NCI-H446 treated with DMSO at 0.1 percent for 48 hours (cell line): ENCODE measurements around the gene ATE1.
"Not testable (repeated sequence)": the region's sequence is repeated elsewhere in the genome, so short reads cannot be mapped to it uniquely, and the experiment has no call there.

Experiments
- DNase-seq: peaks from one replicate; lab custom pipeline; 2025; lab: John Stamatoyannopoulos, UW

The ATE1 gene

DNA sequence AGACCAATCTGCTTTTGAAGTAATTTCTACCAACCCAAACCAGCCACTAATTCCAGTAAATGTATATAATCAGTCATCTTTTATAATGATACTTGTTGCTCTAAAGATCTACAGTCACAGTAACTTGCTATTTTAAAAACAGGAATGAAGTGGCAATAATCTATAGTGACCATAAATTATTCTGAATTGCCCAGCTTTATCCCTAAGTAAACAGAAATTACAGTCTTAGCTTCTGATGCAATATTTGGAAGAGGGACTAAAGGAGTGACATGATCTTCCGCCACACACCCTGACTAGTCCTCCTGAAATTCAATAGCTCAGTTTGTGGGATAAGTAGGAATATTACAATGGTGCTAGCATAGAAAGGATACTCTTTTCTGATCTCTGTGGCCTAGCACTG is 96.1 kb downstream of the ATE1 start:
- DNase-seq: no peak

DNA sequence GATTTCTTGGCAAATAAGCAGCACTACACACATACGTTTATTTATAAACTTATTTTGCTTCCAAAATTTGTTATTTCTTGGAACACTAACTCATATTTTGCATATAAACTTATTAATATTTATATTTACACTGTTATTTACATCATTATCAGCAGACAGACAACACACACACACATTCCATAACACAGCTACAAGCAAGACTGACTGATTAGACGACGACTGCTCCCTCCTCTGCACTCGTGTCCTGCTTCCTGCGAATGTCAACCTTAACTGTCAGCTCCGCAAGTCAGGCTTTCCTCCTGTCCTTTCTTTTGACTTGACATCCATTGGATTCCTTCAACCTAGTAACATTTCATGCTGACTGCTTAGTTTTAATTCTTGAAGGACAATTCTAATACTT is 96.6 kb downstream of the ATE1 start:
- no peak for DNase-seq

DNA sequence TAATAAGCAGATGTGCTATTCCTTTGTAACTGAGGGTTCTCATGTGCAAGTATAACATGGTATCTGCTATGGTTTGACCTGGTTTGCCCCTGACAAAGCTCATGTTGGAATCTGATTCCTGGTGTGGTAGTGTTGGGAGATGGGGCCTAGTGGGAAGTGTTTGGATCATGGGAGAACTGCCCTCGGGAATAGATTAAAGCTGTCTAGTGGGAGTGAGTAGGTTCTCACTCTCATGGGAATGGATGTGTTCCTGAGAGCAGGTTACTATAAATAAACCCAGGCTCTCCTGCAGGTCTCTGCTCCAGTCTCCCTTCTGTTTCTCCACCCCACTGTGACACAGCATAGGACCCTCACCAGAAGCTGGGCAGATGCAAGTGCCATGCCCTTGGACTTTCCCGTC is 97.7 kb downstream of the ATE1 start:
- DNase-seq: no peak

- no peak for DNase-seq
These were observed 99.8 kb downstream of the ATE1 start for GRCh38 chr10:121828045-121828444.

GRCh38 chr10:121826773-121827172 is 101.1 kb downstream of the ATE1 start:
- DNase-seq: not testable (repeated sequence)

DNA sequence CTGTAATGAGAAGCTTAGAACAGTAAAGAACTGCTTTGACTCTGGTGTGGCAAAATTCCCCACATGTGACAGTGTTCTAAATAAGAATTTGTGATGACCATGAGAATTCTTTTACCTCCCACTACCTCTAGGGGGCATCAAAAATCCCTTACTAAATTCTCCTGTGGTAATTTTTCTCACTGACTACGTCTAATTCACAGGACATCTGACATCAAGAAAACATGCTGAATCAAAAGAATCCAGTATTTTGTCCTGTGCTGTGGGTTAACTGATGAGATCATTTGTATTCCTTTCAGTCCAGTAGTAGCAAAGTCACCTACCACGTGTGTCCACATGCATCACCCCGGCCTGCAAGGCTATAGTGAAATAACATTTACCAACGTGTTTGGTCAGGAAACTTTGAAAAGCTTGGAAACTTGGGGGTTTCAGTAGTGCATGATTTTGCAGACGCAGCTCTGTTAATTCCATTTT is 103.8 kb downstream of the ATE1 start:
- DNase-seq: no peak

DNA sequence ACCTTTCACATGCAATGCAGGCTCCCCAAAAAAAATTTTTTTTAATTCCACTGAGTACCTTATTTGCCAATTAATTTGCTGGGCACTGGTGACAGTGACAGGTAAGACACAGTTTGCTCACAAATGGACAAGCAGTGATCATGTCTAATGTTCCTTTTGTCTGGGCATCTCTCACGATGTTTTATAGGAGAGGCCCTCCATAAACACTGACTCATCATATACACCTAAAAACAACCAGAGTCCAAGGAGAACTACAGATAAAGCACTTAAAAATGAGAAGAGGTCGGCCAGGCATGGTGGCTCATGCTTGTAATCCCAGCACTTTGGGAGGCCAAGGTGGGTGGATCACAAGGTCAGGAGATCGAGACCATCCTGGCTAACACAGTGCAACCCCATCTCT is 105.1 kb downstream of the ATE1 start:
- DNase-seq: no peak

DNA sequence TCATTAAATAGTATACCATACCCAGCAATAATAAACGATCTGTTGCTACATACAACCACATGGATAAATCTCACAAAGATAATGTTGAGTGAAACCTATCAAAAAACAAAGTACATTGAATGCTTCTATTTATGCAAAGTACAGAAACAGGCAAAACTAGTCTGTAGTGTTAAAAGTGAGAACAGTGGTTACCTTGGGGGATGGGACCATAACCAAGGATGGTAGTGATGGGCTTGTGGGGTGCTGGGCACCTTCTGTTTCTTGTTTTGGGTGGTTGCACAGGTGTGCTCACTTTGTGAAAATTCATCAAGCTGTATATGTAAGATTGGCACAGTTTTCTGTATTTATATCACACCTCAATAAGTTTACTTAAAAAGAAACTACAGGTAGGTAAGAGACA is 105.7 kb downstream of the ATE1 start:
- DNase-seq: no peak

- DNase-seq: no peak
These were observed 108.8 kb downstream of the ATE1 start for GRCh38 chr10:121819049-121819448.

DNA sequence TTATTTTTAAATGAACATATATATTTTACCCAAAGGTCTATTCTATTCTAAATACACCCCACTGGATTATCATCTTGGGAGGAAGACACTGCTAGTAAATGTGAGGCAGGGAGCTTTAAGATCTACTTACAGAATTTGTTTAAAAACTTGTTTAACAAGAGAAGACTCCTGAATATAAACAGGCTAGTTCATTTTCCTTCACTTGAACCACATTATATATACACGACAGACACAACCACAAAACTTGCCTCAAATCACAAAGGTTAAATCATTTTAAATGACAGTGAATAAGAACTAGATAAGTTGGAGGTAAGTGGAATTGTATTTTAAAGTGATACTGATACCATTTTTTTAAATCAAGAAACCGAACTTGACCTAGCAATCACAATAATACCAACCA is 109.2 kb downstream of the ATE1 start:
- DNase-seq: no peak

- no peak for DNase-seq
These were observed 111.6 kb downstream of the ATE1 start for GRCh38 chr10:121816197-121816596.

- DNase-seq: no peak
These were observed 114.0 kb downstream of the ATE1 start for GRCh38 chr10:121813857-121814256.

GRCh38 chr10:121813211-121813815 is 114.5 kb downstream of the ATE1 start:
- no peak for DNase-seq

DNA sequence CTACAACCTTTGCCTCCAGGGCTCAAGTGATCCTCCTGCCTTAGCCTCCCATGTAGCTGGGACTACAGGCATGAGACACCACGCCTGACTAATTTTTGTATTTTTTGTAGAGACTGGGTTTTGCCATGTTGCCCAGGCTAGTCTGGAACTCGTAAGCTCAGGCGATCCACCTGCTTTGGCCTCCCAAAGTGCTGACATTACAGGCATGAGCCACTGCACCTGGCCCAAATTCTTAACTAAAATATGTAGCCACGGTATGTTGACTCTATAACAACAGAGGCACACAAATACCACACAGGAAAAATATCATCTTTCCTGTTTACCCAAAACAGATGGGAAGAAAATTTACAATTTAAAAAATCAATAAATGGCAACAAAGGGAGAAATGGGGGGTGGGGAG is 115.8 kb downstream of the ATE1 start:
- no peak for DNase-seq

DNA sequence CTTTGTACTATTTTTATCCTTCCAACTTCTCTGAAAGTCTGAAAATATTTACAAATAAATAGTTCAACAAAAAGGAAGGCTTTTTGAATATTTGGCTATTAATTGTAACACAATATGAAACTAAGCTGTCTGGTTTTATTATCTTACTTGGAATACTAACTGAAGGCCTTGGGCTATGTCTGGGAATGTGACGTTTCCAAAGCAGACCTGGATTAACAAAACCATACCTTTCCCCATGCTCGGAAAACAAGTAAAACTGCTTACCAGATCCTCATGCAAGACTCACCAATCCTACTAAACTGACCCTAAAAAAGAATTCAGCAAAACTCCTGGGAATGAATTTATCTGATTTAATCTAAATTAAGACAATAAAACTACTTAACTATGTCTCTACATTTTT is 116.4 kb downstream of the ATE1 start:
- no peak for DNase-seq

- no peak for DNase-seq
These were observed 119.0 kb downstream of the ATE1 start for GRCh38 chr10:121808835-121809234.

- DNase-seq: no peak
These were observed 123.4 kb downstream of the ATE1 start for GRCh38 chr10:121804460-121804859.

DNA sequence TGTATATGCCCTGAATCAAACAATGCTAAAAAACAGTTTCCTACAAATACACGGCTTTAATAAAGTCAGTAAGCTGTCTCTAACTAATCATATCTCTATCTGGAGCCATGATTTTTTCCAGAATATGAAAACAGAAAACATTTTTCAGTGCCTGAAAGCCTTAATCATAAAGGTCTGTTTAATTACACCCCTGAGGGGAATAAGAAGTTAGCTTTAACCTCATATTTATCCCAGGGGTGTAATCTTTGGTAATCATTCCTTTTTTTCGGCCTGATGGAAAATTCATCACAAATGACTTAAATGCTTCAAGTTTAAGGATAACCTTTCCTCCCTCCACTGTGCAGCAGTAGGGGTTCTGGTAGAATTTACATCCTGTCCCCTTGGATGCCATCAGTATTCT is 124.2 kb downstream of the ATE1 start:
- DNase-seq: no peak

- DNase-seq: no peak
These were observed 127.0 kb downstream of the ATE1 start for GRCh38 chr10:121800831-121801230.

GRCh38 chr10:121800146-121800545 is 127.7 kb downstream of the ATE1 start:
- DNase-seq: no peak

DNA sequence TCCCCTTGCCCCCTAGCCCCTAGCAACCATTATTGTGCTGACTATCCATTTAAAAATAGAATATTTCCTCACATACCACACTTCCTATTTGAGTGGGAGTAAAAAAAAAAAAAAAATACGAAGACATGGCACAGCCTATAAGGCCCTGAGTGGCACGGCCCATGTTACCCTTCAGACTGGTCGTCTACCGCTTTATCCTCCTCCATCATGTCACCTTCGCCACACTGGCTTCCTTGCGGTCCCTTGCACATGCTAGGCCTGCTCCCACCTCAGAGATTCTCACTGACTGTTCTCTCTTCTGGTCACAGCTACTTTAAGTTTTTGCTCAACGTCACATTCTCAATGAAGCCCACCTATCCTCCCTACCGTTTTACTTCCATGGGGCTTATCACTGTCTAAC is 130.3 kb downstream of the ATE1 start:
- no peak for DNase-seq

DNA sequence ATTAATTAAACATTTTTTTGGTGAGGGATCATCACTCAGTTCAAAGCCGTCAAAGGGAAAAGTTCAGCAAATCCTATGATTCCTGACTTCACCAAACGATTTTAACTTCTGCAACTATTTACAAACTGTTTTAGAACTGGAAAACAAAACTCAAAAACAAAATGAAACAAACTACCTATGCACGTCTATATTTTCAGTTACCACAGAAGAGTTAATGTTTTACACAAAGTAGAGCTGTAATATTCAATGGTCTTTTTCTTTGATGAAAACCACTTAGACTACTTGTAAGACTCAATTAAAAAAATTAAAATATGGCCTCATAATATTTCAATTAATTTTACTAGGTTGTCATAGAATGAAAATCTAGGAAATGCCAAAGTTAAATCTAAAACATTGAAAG is 131.5 kb downstream of the ATE1 start:
- DNase-seq: no peak

DNA sequence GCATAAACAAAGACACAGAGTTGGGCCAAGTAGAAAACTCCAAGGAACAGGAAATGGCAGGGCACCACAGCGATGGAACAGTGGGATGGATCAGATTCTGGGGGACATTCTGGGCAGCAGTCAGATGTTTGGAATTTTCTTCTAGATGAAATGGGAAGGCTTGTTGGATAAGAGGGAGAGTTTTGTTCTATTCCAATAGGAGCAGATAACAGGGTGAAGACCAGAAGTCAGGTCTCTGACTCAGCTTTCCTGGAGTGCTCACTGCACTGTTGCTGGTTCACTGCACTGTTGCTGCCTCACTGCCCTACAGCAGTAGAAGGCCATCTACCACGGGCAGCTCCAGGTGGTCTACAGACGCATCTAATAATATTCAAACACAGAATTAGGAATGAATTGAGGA is 135.6 kb downstream of the ATE1 start:
- DNase-seq: no peak

DNA sequence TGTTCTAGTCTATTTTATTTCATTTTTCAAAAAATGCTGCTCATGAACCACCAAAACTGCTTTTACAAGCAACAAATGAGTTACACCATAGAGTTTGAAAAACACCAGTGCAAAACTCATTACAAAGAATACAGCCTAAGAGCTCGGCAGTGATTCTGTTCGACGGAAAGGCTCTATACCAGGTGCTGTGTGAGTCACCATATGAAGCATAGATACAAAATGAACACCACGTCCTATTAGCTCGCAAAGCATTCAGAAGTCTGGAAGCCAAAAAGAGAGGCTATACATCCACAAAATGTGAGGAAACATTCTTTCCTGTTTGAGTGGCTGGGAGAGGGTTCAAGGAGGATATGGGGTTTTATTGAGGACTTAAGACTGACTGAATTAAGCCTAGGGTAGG is 136.1 kb downstream of the ATE1 start:
- DNase-seq: no peak

DNA sequence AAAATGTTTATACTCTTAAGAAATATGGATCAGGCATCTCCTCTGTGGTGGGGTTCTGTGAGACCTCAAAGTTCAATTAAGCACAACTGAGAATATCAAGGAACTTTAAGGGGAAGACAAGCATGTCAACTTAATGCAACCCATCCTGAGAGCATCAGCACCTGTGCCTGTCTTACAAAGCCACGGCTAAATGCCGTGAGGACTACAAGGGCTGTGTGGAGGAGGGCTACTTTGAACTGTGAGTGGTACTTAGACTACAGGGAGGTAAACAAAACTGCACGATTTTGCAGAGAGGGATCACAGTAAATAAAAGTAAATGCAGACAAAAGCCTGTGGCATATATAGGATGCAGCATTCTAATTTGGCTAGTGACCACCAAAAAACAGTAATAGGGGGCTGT is 139.1 kb downstream of the ATE1 start:
- no peak for DNase-seq
